Adrenal gland (tissue), 12 donors: ENCODE data around the gene SMAD7. TPM values are rescaled to one million over a fixed set of nuclear protein-coding genes. Genes with fewer than 3 reads are reported as not detected.

Experiments used
- DNase-seq, 7 donors: peaks; one replicate each; pipeline ENCODE4 v3.0.0-alpha.2; 2019 to 2020
- H3K27ac ChIP-seq, 5 donors: fragments of 200-600 bp; sonication (generic) in 4 of 5; 1 replicate in 3 of 5; 2 replicates in 2 of 5; pipeline versions ENCODE4 v1.5.1 to v1.8.0; 2016 to 2020; ENCODE audit warnings: mild to moderate bottlenecking in 1 of 5
- H3K27me3 ChIP-seq: fragments of 200-600 bp; 2 replicates; pipeline ENCODE4 v1.8.0; 2021
- H3K36me3 ChIP-seq, 2 donors: fragments of 200-600 bp; replicated peaks in 1 of 2; 1 replicate in 1 of 2; 2 replicates in 1 of 2; pipeline versions ENCODE4 v1.5.1 to v1.8.0; 2018 to 2022
- H3K4me1 ChIP-seq, 2 donors: fragments of 200-600 bp; replicated peaks in 1 of 2; 1 replicate in 1 of 2; 2 replicates in 1 of 2; pipeline versions ENCODE4 v1.5.1 to v1.8.0; 2018 to 2021
- H3K4me3 ChIP-seq, 4 donors: fragments of 200-600 bp; sonication (generic) in 3 of 4; one replicate each; pipeline ENCODE4 v1.5.1; 2016 to 2018
- H3K9me3 ChIP-seq, 3 donors: fragments of 200-600 bp; sonication (generic) in 1 of 3; replicated peaks in 1 of 3; 1 replicate in 2 of 3; 2 replicates in 1 of 3; pipeline versions ENCODE4 v1.5.1 to v1.8.0; 2016 to 2021
- POLR2A ChIP-seq, 2 donors: fragments of 450-650 bp; IDR thresholded peaks; one replicate each; pipeline ENCODE4 v1.6.1; 2017; ENCODE audit warnings: antibody characterized with exemption in 2 of 2, mild to moderate bottlenecking in 2 of 2, moderate library complexity in 1 of 2
- WGBS, 4 donors: extraction: QIAGEN DNeasy Blood & Tissue Kit in 2 of 4; methylation state at CpG; one replicate each; pipeline versions ENCODE4 v1.1.5 to v1.1.7; 2013 to 2017; 5-methylcytosine and 5-hydroxymethylcytosine counted together
- intact Hi-C, 2 donors: fragments of 100-400 bp; cut with DNase I; formaldehyde crosslinking; loops; one replicate each; pipeline versions ENCODE4 v1.14.1 to v1.15.0; 2022 to 2023
- polyA plus RNA-seq, 3 donors: library from polyadenylated mRNA; stranded (reverse); fragments of 200-250 nt in 2 of 3; fragments of 350-450 nt in 1 of 3; fragmentation: Illumina TruSeq in 1 of 3; extraction: RNeasy Lipid Tissue Mini Kit (QIAGEN cat#74804) in 1 of 3; gene quantifications; one replicate each; pipeline ENCODE4 v1.2.3, GENCODE V29; 2013 to 2014
- total RNA-seq, 9 donors: library from RNA; depleted of rRNA in 4 of 9; stranded (reverse); fragments of >200 nt in 4 of 9; fragments of 120-200 nt in 1 of 9; fragmentation: NEBNext Ultra II Directional in 1 of 9; extraction: Animal tissue kit (Norgen Biotek cat#: 25700) in 1 of 9; gene quantifications; one replicate each; pipeline versions ENCODE4 v1.1.0 to v1.2.4, GENCODE V29; 2013 to 2023
- TF ChIP-seq, protein P1 (sequence below), 6 experiments: fragments of 450-650 bp in 4 of 6; fragments of 200-600 bp in 2 of 6; sonication (generic) in 1 of 6; IDR thresholded peaks; 1 replicate in 5 of 6; 2 replicates in 1 of 6; pipeline versions ENCODE4 v1.5.1 to v1.8.0; 2016 to 2021; ENCODE audit warnings: antibody characterized with exemption in 6 of 6, mild to moderate bottlenecking in 2 of 6, moderate library complexity in 1 of 6
- donor health status: healthy with polysubstance abuse.
- donor health status: Bipolar disorder and iron deficiency.
- donor health status: DM: yes; HTN: yes; CAD: no.
- donor health status: DM: no; HTN: no; CAD: no.
- donor health status: DM: no; HTN: no; CAD: no.
- donor health status: DM: yes; HTN: yes; CAD: no.

The SMAD7 gene
- total and polyA plus RNA-seq, 12 donors, result 6.1 to 68.3 (median 16.8) TPM

DNA sequence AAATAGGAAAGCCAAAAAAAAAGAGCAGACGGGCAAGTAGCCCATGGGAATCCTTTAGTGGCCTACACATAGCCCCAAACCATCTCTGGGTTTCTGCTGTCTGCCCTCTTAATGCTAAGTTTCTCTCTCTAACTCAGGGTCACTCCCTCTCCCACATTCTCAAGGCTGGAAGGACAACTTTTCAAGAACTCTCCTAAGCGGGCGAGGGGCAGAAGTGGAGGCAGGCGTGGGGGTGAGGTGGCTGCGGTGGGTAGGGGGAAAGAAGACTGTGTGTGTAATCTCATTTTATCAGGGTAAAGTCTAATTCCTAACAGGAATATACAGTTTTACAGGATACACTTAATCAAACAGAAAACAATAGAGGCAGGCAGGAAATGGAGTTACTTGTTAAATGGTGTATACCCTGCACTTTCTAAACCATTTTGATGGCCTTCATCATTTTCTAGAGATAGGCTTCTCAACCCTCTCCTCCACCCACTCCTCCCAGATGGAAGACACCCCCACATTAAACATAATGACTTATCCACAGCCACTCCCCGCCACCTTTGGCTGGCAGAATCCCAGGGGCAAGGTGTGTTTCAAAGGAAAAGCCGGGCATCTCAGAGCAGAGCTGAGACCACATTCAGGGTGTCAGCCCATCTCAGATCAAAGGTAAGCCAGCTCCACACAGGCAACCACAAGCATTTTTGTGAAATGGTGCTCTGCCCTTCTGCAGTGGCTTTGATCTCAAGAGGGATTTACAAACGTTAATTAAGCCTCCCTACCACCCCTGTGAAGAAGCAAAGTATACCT, 6.8 kb downstream of the SMAD7 start:
- H3K9me3 ChIP-seq, result no peaks in the 10 kb centered on the region
- H3K4me1 ChIP-seq, result peaks cover 76 to 92% of the 10 kb centered on the region in 2 donors
- peak overlapping the region in 4 of 5 donors; percentile 28 to 99 (median 75) for H3K27ac ChIP-seq
- DNase-seq, result no peak
- WGBS, 4 donors, result 70 to 79% (median 78%) methylated on average over 7 to 8 of the region's 8 CpGs
- H3K36me3 ChIP-seq, result peaks cover 0 to 8% of the 10 kb centered on the region in 2 donors
- TF ChIP-seq, protein P1, sequence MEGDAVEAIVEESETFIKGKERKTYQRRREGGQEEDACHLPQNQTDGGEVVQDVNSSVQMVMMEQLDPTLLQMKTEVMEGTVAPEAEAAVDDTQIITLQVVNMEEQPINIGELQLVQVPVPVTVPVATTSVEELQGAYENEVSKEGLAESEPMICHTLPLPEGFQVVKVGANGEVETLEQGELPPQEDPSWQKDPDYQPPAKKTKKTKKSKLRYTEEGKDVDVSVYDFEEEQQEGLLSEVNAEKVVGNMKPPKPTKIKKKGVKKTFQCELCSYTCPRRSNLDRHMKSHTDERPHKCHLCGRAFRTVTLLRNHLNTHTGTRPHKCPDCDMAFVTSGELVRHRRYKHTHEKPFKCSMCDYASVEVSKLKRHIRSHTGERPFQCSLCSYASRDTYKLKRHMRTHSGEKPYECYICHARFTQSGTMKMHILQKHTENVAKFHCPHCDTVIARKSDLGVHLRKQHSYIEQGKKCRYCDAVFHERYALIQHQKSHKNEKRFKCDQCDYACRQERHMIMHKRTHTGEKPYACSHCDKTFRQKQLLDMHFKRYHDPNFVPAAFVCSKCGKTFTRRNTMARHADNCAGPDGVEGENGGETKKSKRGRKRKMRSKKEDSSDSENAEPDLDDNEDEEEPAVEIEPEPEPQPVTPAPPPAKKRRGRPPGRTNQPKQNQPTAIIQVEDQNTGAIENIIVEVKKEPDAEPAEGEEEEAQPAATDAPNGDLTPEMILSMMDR (IDR thresholded peaks at IDR 0.05), result no peak
- no peak for TF ChIP-seq POLR2A (IDR thresholded peaks at IDR 0.05)
- H3K4me3 ChIP-seq, result no peak overlapping the region
- H3K27me3 ChIP-seq, result no peaks in the 10 kb centered on the region
- intact Hi-C loops, result loop anchor here (10.0 kb wide), 4 partner anchors 109 to 269 kb away; no protein-coding TSS in a partner anchor

DNA sequence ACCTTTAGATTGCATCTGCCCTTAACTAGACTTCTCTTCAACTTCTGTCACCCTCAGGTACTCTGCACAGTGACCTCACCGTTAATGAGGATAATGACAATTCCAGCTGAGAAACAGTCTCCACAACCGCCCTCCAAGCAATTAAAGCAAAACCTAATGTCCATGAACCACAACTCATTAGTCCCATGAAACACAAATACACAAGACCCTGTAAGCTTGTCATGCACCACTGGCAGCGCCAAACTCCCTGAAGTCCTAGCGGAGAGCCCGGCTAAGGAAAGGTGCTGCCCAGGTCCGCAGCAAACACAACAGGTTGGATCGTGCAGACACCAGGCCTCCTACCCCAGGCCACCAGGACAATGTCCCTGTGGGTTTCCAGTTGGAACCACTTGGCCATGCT, 7.4 kb downstream of the SMAD7 start:
- no peaks in the 10 kb centered on the region for H3K9me3 ChIP-seq
- peaks cover 81 to 98% of the 10 kb centered on the region in 2 donors for H3K4me1 ChIP-seq
- H3K27ac ChIP-seq, result peak overlapping the region in 4 of 5 donors; percentile 38 to 99 (median 75)
- no peak for DNase-seq
- no peak overlapping the region for H3K4me3 ChIP-seq
- 72 to 82% (median 76%) methylated on average over 5 to 7 of the region's 7 CpGs for WGBS, 4 donors
- no peak for TF ChIP-seq POLR2A (IDR thresholded peaks at IDR 0.05)
- TF ChIP-seq, protein P1 (IDR thresholded peaks at IDR 0.05), result no peak
- intact Hi-C loops, result loop anchor here (10.0 kb wide), 4 partner anchors 109 to 269 kb away; no protein-coding TSS in a partner anchor
- H3K27me3 ChIP-seq, result no peaks in the 10 kb centered on the region
- H3K36me3 ChIP-seq, result peaks cover 0 to 8% of the 10 kb centered on the region in 2 donors

DNA sequence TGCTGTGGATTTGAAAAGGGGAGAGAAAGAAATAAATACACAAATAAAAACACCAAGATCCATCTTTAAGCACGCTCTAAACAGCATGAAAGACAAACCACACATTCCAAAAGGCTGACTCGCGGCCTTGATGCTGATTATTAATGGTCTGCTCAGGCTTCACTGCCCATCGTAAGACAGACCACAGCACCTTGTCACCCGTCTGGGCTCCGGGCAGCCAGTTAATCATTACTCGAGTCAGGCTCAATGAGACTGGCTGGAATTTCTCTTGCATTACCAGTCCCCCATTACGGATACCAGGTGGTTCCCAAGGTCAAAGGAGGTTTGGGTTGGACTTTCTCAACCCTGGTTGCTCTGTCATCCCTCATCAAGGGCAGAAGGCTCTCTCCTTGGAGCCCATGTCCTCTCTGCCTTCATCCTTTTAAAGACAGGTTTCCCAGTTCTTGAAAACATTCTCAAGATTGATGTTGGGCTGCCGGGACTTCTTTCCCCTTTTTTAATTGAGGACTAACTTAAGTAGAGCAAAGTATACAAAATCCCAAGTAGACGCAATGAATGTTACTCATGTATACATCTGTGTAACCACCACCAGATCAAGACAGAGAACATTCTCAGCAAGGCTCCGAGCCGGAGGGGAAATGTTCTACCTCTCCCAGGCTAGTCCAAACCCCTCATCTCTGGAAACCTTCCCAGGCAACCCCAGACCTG, 8.1 kb downstream of the SMAD7 start:
- H3K27me3 ChIP-seq, result no peaks in the 10 kb centered on the region
- TF ChIP-seq, protein P1 (IDR thresholded peaks at IDR 0.05), result no peak
- no peak for TF ChIP-seq POLR2A (IDR thresholded peaks at IDR 0.05)
- DNase-seq, result peak; percentile 54 to 93 (median 87)
- peak overlapping the region in 4 of 5 donors; percentile 38 to 99 (median 75) for H3K27ac ChIP-seq
- no peak overlapping the region for H3K4me3 ChIP-seq
- peaks cover 79 to 99% of the 10 kb centered on the region in 2 donors for H3K4me1 ChIP-seq
- peaks cover 0 to 8% of the 10 kb centered on the region in 2 donors for H3K36me3 ChIP-seq
- WGBS, 4 donors, result 43 to 52% (median 47%) methylated on average over 11 to 12 of the region's 12 CpGs
- intact Hi-C loops, result loop anchor here (10.0 kb wide), 4 partner anchors 108 to 268 kb away; no protein-coding TSS in a partner anchor
- no peaks in the 10 kb centered on the region for H3K9me3 ChIP-seq

DNA sequence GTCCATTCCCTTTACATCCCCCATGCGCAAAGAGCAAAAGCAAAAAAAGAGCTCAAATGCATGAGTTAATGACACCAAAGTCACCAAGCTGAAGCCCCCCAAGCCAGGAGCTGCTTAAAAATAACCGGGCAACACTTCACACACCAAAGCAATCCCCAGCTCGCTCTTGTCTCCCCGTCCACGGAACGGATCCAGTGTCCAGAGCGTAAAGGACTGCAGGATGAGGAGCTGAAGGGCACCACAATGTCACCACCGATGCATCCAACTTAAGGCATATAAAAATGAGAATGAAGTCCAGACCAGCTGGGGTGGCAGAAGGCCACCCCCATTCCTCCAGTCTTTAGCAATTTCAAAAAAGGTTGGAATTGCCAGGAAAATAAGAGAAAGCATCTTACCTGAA, 8.7 kb downstream of the SMAD7 start:
- WGBS, 4 donors, result 63 to 77% (median 67%) methylated on average over 7 to 8 of the region's 8 CpGs
- Histone ChIP-seq H3K9me3 (no peaks in the 10 kb centered on the region), H3K4me1 (peaks cover 73 to 98% of the 10 kb centered on the region in 2 donors), H3K27ac (peak overlapping the region in 3 of 5 donors; percentile 16 to 99 (median 84)), H3K36me3 (peaks cover 0 to 8% of the 10 kb centered on the region in 2 donors), H3K4me3 (no peak overlapping the region), H3K27me3 (no peaks in the 10 kb centered on the region)
- DNase-seq, result no peak
- TF ChIP-seq, protein P1 (IDR thresholded peaks at IDR 0.05), result no peak
- no peak for TF ChIP-seq POLR2A (IDR thresholded peaks at IDR 0.05)
- intact Hi-C loops, result loop anchor here (10.0 kb wide), 4 partner anchors 107 to 267 kb away; no protein-coding TSS in a partner anchor
